NT2/D1 (cell line): ENCODE measurements around the gene SP100.

Experiments used
- DNase-seq: peaks from one replicate; pipeline ENCODE4 v3.0.0-alpha.2; 2011; ENCODE audit warnings: low read depth, low spot score
- H3K27me3 ChIP-seq: 2 replicates; pipeline ENCODE4 v1.6.0; 2011; ENCODE audit warnings: mild to moderate bottlenecking; ENCODE audit not compliant: insufficient read length, insufficient read depth
- H3K36me3 ChIP-seq: 2 replicates; pipeline ENCODE4 v1.6.1; 2011; ENCODE audit warnings: mild to moderate bottlenecking, low read length, mixed read lengths; ENCODE audit not compliant: insufficient read depth, insufficient read length
- H3K4me1 ChIP-seq: 2 replicates; pipeline ENCODE4 v1.5.1; 2011; ENCODE audit not compliant: insufficient read depth, insufficient read length
- H3K4me3 ChIP-seq: 2 replicates; pipeline ENCODE4 v1.5.1; 2011; ENCODE audit warnings: low read depth; ENCODE audit not compliant: insufficient read length
- H3K9ac ChIP-seq: 2 replicates; pipeline ENCODE4 v1.6.0; 2011; ENCODE audit warnings: low read depth; ENCODE audit not compliant: insufficient read length
- H3K9me3 ChIP-seq: 2 replicates; pipeline ENCODE4 v1.5.1; 2011; ENCODE audit warnings: mild to moderate bottlenecking, low read length; ENCODE audit not compliant: insufficient read depth
- SUZ12 ChIP-seq: IDR thresholded peaks from 2 replicates; pipeline ENCODE4 v1.6.1; 2011; ENCODE audit not compliant: insufficient read length, insufficient read depth; ENCODE audit errors: extremely low read depth
- YY1 ChIP-seq: IDR thresholded peaks from 2 replicates; pipeline ENCODE4 v1.6.1; 2011; ENCODE audit not compliant: insufficient read length, insufficient read depth
- ZNF274 ChIP-seq: IDR thresholded peaks from 2 replicates; pipeline ENCODE4 v1.6.1; 2011; ENCODE audit warnings: mild to moderate bottlenecking, low read depth, low read length

The SP100 gene

GRCh38 chr2:230520061-230520874, 104.3 kb downstream of the SP100 start:
- TF ChIP-seq SUZ12 (no peak), ZNF274 (no peak), YY1 (no peak)
- DNase-seq: no peak
- Histone ChIP-seq H3K4me3 (no peak overlapping the region), H3K9me3 (peaks cover 43% of the 10 kb centered on the region), H3K36me3 (no peaks in the 10 kb centered on the region), H3K4me1 (no peaks in the 10 kb centered on the region), H3K27me3 (no peaks in the 10 kb centered on the region), H3K9ac (no peak overlapping the region)

DNA sequence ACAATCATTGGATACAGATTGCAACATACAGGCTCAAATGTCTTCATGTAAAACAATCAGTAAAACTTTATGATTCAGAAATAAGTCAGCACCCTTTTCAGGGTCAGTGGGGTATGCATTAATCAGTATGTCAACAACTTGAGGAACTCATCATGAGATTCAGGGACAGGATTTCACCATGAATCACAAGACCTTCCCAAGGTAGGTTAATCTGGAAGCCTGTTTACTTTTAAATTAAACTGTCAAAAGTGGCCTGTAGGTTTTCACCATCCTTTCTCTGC, 104.8 kb downstream of the SP100 start:
- peaks cover 49% of the 10 kb centered on the region for H3K9me3 ChIP-seq
- TF ChIP-seq SUZ12 (no peak), YY1 (no peak), ZNF274 (no peak)
- H3K9ac ChIP-seq: no peak overlapping the region
- H3K4me3 ChIP-seq: no peak overlapping the region
- H3K36me3 ChIP-seq: no peaks in the 10 kb centered on the region
- H3K27me3 ChIP-seq: no peaks in the 10 kb centered on the region
- DNase-seq: no peak
- no peaks in the 10 kb centered on the region for H3K4me1 ChIP-seq

GRCh38 chr2:230521386-230521785, 105.4 kb downstream of the SP100 start:
- TF ChIP-seq ZNF274: no peak
- DNase-seq: no peak
- H3K27me3 ChIP-seq: no peaks in the 10 kb centered on the region
- no peak overlapping the region for H3K9ac ChIP-seq
- H3K9me3 ChIP-seq: peaks cover 52% of the 10 kb centered on the region
- no peak overlapping the region for H3K4me3 ChIP-seq
- H3K36me3 ChIP-seq: no peaks in the 10 kb centered on the region
- H3K4me1 ChIP-seq: no peaks in the 10 kb centered on the region

DNA sequence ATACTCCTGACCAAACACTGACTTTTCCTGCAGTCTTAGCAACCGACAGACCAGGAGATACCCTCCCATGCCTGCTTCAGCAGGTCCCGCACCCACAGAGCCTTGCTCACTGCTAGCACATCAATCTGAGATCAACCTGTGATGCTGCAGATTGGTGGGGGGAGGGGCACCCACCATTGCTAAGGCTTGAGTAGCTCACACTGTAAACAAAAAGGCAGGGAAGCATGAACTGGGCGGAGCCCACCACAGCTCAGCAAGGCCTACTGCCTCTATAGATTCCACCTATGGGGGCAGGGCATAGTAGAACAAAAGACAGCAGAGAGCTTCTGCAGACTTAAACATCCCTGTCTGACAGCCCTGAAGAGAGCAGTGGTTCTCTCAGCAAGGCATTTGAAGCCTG, 109.7 kb downstream of the SP100 start:
- TF ChIP-seq SUZ12 (no peak), ZNF274 (no peak), YY1 (no peak)
- H3K9me3 ChIP-seq: peaks cover 48% of the 10 kb centered on the region
- H3K27me3 ChIP-seq: no peaks in the 10 kb centered on the region
- DNase-seq: peak; percentile 8
- no peaks in the 10 kb centered on the region for H3K36me3 ChIP-seq
- H3K4me3 ChIP-seq: no peak overlapping the region
- no peak overlapping the region for H3K9ac ChIP-seq
- no peaks in the 10 kb centered on the region for H3K4me1 ChIP-seq

DNA sequence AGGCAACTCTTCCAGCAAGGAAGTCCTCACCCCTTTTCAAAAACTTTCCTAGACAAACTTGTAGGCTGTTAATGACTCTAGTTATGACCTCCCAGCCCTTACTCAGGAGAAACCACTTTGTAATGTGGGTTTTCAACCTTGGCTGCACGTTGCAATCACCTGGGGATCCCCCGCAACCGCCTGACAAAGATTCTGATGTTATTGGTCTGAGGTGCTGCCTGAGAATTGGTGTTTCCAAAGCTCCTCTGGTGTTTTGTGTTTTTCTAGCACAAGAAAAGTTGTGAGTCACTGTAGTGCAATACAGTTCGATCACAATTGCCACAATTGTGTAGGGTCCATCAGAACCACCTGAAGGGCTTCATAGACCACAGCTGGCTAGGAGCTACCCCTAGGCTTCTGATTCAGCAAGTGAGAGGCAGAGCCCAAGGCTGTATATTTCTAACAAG, 121.6 kb downstream of the SP100 start:
- no peak for DNase-seq
- no peaks in the 10 kb centered on the region for H3K4me1 ChIP-seq
- H3K9ac ChIP-seq: no peak overlapping the region
- H3K27me3 ChIP-seq: no peaks in the 10 kb centered on the region
- H3K4me3 ChIP-seq: no peak overlapping the region
- no peak for TF ChIP-seq YY1
- no peak for TF ChIP-seq ZNF274
- TF ChIP-seq SUZ12: no peak
- no peaks in the 10 kb centered on the region for H3K9me3 ChIP-seq
- no peaks in the 10 kb centered on the region for H3K36me3 ChIP-seq

GRCh38 chr2:230540332-230540731, 124.3 kb downstream of the SP100 start:
- DNase-seq: no peak
- H3K4me1 ChIP-seq: no peaks in the 10 kb centered on the region
- H3K9ac ChIP-seq: no peak overlapping the region
- H3K27me3 ChIP-seq: no peaks in the 10 kb centered on the region
- TF ChIP-seq SUZ12: no peak
- no peak for TF ChIP-seq ZNF274
- TF ChIP-seq YY1: no peak
- H3K9me3 ChIP-seq: no peaks in the 10 kb centered on the region
- H3K36me3 ChIP-seq: no peaks in the 10 kb centered on the region
- no peak overlapping the region for H3K4me3 ChIP-seq

GRCh38 chr2:230541934-230542380, 126.0 kb downstream of the SP100 start:
- no peak overlapping the region for H3K4me3 ChIP-seq
- no peaks in the 10 kb centered on the region for H3K4me1 ChIP-seq
- TF ChIP-seq SUZ12 (no peak), ZNF274 (no peak), YY1 (no peak)
- DNase-seq: no peak
- H3K36me3 ChIP-seq: no peaks in the 10 kb centered on the region
- H3K27me3 ChIP-seq: no peaks in the 10 kb centered on the region
- no peaks in the 10 kb centered on the region for H3K9me3 ChIP-seq
- no peak overlapping the region for H3K9ac ChIP-seq

DNA sequence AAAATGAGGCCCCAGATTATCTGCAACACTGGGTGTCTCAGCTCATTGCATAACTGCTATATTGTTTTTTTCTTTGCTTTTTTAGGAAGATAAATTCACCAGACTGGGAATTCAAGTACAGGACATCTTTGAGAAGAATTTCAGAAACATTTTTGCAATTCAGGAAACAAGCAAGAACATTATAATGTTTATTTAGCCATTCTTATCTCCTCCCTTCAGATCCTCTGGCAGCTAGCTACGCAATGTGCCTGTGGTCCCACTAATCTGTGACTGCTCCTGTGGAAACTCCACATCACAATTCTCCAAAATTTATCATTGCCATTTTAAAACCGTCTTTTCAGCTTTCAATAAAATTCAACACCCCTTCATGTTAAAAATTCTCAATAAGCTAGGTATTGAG, 126.8 kb downstream of the SP100 start:
- Histone ChIP-seq H3K4me1 (no peaks in the 10 kb centered on the region), H3K9me3 (no peaks in the 10 kb centered on the region), H3K27me3 (no peaks in the 10 kb centered on the region), H3K36me3 (no peaks in the 10 kb centered on the region), H3K4me3 (no peak overlapping the region), H3K9ac (no peak overlapping the region)
- DNase-seq: no peak
- TF ChIP-seq ZNF274 (no peak), YY1 (no peak), SUZ12 (no peak)
